Measurements from ENCODE around the gene SYTL3.

Gene SYTL3

GRCh38 chr6:158735009-158735408 lies 85.2 kb downstream of the SYTL3 start:
- DNase-seq: no peak

GRCh38 chr6:158737082-158737709 lies 87.3 kb downstream of the SYTL3 start:
- DNase-seq: no peak

GRCh38 chr6:158737710-158738615 lies 88.1 kb downstream of the SYTL3 start:
- no peak for DNase-seq

- DNase-seq: no peak
Observed at GRCh38 chr6:158739673-158740072, 89.8 kb downstream of the SYTL3 start.

GRCh38 chr6:158743033-158743651 lies 93.3 kb downstream of the SYTL3 start:
- no peak for DNase-seq

GRCh38 chr6:158744986-158745430 lies 95.2 kb downstream of the SYTL3 start:
- no peak for DNase-seq

- no peak for DNase-seq
Observed at GRCh38 chr6:158751224-158751623, 101.4 kb downstream of the SYTL3 start.

GRCh38 chr6:158751921-158752320 lies 102.1 kb downstream of the SYTL3 start:
- DNase-seq: no peak

GRCh38 chr6:158752613-158753012 lies 102.8 kb downstream of the SYTL3 start:
- no peak for DNase-seq

GRCh38 chr6:158753811-158754210 lies 104.0 kb downstream of the SYTL3 start:
- DNase-seq: no peak

- DNase-seq: no peak
Observed at GRCh38 chr6:158754738-158755137, 104.9 kb downstream of the SYTL3 start.

GRCh38 chr6:158755636-158756035 lies 105.8 kb downstream of the SYTL3 start:
- no peak for DNase-seq

- DNase-seq: no peak
Observed at GRCh38 chr6:158756126-158756525, 106.3 kb downstream of the SYTL3 start.

- no peak for DNase-seq
Observed at GRCh38 chr6:158756977-158757752, 107.3 kb downstream of the SYTL3 start.

GRCh38 chr6:158757753-158758090 lies 107.9 kb downstream of the SYTL3 start:
- DNase-seq: no peak

- DNase-seq: no peak
Observed at GRCh38 chr6:158758451-158758860, 108.6 kb downstream of the SYTL3 start.

- no peak for DNase-seq
Observed at GRCh38 chr6:158758941-158759479, 109.2 kb downstream of the SYTL3 start.

GRCh38 chr6:158759966-158760617 lies 110.2 kb downstream of the SYTL3 start:
- DNase-seq: no peak

- DNase-seq: no peak
Observed at GRCh38 chr6:158760618-158761250, 110.9 kb downstream of the SYTL3 start.

GRCh38 chr6:158761746-158762145 lies 111.9 kb downstream of the SYTL3 start:
- no peak for DNase-seq

GRCh38 chr6:158762787-158763433 lies 113.1 kb downstream of the SYTL3 start:
- no peak for DNase-seq

Data from Kasumi-1 (cell line).